SKM-1 treated with dmso at 0.1 percent for 144 hours (cell line): ENCODE data around the gene ADCY5.

ENCODE experiments used
- DNase-seq: peaks from one replicate; lab custom pipeline; 2025; ENCODE audit not compliant: unreplicated experiment; lab: John Stamatoyannopoulos, UW

Gene ADCY5

DNA sequence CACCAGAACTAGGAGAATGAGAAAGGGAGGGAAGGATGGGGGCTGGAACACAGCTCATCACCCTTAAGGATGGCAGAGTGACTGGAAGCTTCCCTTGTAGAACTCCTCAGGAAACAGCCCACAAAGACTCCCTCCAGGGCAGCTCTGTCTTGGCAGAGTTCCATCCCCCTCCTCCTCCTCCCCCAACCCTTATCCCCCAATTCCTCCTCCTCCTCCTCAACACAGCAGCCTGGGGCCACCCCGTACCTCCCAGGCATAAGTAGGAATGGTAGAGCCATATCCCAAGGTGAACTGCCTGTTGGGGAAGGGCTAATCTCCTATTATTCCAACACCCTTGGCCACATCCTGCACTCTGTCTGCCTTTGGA lies 38.8 kb downstream of the ADCY5 start:
- no peak for DNase-seq

DNA sequence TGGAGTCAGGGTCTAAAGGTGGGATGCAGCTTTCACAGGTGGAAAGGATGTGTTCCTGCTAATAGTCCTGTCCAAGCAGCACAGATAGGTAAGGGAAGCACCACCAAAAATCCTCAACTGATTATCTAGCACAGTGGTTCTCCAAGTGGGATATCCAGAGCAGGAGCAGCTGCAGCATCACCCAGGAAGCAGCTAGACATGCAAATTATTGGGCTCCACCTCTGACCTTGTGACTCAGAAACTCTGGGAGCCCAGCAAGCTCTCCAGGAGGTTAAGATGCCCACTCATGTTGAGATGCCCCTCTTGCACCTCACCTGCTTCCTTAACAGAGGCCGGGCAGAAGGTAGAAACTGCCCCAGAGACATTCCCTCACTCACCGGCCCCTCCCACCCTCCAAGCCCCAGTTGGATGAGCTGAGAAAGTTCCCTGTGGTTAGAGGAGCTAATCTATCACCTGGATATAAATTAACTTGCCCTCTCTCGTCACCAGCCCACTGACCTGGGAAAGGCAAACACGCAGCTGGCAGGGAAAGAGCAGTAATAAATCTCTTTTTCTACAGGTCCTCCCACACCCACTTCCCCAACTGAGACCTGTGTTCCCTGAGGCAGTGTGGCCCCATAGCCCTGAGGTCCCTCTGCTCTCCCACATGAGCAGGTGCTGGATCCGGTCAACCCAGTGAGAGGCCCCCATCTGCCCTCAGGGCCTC lies 39.3 kb downstream of the ADCY5 start:
- no peak for DNase-seq

DNA sequence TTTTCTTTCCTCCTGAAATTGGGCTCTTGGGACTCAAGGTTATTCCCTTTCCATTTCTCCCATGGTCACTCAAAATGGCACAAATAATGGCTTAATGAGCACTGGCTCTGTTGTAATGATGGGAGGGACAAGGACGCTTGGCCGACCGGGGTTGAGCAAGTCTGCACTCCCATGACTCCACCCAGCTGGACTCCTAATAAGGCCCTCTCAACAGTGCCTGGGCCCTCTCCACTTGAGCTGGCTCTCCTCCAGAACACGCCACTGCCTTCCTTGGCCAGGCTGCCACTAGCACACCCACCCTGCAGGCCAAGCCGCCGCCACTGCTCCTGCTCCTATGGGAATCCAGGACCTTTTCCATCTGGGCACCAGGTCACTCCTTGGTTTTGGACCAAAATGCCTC lies 42.3 kb downstream of the ADCY5 start:
- DNase-seq = no peak

DNA sequence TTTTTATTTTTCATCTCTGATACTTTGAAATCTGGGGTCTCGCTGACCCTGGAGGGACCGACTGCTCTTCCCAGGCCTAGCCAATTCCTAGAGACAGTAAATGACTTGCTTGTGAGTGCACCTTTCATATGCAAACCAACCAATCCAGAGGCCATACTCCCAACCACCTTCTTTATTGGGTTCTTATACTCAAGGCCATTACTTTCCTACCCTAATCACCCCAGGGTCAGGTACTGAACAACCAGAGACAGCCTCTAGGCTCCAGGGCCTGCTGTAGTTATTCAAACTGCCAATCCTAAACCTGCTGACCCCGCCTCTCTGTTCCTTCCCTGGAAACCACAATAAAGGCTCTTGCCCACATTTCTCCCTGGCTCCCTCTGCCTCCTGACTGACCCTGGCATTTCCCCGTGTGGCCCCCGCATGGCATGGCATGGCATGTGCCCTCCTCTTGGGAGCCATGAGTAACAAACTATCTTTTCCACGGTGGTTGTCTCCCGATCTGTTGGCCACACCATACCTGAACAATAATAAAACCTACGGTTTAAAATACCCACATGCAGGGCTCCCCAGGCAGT lies 42.9 kb downstream of the ADCY5 start:
- no peak for DNase-seq

DNA sequence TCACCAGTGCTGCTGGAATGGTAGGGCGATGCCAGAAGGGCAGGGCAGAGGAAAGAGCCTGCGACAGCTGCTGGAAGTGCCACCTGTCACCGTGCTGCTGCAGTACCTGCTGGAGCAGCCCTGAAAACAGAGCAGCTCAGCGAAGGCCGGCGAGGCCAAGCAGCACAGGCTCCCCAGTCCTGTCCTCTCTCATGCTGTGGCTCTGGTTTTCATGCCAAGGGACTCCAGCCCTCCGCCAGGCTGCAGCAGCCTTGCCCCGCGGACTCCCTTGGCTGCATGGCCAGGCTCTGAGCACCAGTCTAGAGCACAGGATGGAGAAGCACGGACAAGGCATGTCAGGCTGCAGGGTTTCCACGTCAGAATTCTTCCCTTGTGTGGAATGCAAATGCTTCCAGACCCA lies 43.9 kb downstream of the ADCY5 start:
- DNase-seq = no peak

DNA sequence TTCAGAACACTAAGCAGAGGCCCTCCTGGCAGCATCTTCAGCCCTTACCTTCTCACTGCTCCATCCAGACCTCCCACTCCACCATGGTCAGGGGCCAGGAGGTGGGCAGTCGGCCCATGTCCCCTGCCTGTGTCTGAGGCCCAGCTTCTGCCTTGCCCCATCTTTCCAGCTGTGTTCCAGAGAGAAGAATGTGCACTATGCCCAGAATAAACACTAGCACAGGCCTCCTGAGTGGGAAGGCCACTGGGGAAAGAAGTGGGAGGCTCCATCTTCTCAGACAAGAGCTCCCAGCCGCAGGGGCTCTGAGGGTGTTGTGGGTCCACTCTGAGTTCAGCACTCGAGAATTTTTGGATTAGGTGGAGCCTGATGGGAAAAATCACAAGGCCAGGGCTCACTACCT lies 44.5 kb downstream of the ADCY5 start:
- no peak for DNase-seq

DNA sequence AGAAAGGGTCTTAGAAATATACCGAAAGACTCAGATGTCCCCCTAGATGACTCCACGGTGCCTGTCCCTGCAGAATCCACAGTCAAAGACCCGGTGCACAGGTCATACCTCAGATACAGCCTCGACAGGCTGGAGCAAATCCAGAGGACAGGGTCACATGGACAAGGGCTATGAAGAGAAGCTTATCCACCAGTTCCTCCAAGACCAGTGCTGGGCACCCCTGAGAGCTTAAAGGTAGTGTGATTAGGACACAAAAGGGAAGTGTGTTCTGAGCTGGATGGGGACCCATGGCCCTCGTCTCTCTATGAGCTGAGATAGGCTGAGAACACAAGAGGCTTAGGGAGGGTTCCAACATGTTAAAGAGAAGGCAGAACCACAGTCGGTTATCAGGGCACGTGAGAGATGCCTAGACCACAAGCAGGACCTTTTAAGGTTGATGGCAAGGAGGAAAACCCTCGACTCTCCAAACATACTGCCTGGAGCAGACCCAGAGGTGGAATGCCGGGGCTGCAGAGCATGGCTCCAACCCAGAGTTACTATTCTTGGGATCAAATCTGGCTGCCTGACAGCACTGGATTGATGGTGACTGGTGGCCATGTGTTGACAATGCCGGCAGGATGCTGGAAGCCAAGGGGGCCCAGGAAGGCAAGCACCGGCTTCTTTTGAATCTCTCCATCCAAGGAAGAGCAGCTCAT lies 46.9 kb downstream of the ADCY5 start:
- DNase-seq = no peak

DNA sequence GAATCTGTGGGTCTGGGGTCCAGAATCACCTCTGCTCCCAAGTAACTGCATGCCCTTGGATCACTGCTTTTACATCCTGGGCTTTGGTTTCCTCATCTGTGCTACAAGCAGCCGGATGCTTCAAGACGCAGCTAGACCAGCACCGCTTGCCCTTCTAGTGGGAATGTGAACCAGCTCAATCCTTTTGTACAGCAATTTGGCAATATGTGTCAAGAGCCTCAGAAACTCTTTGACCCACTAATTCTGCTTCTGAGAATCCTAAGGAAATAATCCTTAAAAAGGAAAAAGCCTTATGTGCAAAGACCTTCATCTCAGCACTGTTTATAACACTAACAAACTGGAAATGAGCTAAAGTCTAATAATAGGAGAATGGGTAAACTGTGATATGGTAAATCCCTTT lies 48.7 kb downstream of the ADCY5 start:
- DNase-seq = no peak

DNA sequence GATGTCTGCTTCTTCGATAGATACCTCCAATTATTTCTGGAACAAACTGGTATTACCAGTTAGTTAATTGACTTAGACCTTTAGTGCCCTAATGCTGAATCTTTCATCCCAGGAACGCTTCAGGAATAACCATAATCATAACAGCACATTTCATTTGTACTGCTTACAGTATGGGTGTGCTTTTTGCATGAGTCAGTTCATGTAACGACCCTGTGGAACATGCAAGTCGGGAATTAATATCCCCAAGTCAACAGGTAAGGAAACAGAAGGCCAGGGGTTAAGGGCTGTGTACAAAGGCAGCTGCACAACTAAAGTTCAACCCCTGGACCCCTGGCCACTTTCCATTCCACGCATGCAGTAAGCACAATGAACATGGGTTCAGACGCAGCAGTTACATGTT lies 49.2 kb downstream of the ADCY5 start:
- DNase-seq = no peak

DNA sequence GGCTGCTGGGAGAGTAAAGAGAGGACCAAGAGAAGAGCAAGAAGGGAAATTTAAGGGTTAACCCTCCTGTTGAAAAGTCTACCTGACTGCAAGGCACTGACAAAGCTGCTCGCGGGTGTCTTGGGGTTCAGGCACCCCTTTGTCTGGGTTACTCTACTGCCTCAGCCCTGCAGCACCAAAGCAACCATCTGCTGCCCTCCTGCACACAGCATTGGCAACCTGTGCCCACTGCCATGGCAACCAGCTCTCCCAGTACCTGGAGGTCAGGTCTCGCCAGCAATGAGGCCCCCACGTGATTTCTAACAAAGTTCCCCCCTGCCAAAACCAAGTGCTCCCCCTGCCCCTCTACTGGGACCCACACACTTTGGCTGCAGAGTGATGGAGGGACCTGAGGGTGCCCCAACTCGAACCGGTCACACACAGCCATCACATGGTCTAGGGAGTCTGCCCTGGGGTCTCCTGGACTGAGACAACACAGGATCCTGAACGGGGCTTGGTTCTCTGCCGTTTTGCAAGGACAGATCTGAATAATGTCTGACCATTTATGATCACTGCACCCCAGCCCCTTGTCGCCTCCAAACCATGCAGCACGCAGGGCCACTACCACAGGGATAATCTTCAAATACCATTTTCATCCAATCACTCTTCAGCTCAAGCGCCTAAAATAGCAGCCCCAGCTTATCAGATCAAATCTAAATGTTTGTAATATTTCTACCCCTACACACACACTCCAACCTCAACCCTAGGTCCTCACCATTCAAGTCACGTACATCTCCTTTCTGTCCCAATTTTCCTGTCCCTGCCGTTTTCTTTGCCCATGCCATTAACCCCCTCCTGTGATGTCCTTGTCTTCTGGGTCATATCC lies 50.7 kb downstream of the ADCY5 start:
- DNase-seq = no peak

DNA sequence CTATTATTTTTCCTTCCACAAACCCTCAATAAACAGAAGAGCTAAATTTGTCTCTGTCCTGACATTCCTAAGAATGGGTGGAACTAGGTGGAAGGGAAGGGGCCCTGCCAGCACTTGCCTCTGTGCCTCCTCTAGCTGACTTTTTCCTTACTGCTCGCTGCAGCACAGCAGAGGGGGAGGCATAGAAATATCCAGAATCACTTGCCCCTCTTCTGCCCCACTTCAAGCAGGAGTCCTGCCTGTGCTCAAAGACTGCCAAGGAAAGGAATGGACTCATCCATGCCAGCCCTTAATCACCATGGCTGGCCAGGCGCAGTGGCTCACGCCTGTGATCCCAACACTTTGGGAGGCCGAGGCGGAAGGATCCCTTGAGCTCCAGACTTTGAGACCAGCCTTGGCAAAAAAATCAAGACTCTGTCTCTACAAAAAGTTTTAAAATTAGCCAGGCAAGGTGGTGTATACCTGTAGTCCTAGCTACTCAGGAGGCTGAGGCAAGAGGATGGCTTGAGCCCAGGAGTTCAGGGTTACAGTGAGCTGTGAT lies 51.8 kb downstream of the ADCY5 start:
- no peak for DNase-seq

DNA sequence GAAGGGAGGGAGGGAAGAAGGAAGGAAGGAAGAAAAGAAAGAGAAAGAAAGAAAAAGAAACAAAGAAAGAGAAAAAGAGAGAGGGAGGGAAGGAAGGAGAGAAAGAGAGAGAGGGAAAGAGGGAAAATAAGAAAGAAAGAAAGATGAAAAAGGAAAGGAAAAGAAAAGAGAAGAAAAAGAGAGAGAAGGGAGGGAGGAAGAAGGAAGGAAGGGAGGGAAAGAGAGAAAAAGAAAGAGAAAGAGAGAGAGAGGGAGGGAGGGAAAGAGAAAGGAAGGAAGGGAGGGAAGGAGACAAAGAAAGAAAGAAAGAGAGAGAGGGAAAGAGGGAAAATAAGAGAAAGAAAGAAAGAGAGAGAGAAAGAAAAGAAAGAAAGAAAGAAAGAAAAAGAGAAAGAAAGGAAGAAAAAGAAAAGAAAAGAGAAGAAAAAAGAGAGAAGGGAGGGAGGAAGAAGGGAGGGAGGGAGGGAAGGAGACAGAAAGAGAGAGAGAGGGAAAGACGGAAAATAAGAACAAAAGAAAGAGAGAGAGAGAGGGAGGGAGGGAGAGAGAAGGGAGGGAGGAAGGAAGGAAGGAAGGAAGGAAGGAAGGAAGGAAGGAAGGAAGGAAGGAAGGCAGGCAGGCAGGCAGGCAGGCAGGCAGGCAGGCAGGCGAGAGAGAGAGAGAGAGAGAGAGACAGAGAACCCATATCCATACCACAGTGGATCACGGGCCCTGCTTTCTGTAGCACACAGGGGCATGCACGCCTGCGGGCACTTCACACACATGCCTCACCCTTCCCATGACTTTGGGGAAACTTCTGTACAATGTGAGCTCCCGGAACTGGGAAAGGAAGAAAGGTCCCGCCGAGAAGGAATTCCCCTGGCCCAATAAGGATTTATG lies 52.5 kb downstream of the ADCY5 start:
- DNase-seq = no peak

DNA sequence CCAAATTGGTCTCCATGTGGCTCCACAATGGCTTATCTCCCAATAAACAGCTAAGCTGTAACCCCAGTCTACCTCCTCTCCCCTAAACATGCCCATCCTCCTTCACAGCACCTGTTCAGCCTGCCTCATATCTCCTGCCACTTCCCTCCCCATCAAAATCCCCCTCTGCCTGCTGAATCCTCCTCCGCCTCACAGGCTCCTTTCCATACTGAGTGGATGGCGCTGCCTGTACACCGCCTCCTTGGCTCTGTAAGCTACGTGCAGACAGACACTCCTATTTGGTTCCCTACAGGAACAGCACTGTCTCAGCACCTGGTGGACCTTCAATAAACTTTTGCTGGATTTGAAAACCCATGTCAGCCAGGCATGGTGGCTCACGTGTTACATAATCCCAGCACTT lies 53.7 kb downstream of the ADCY5 start:
- no peak for DNase-seq

DNA sequence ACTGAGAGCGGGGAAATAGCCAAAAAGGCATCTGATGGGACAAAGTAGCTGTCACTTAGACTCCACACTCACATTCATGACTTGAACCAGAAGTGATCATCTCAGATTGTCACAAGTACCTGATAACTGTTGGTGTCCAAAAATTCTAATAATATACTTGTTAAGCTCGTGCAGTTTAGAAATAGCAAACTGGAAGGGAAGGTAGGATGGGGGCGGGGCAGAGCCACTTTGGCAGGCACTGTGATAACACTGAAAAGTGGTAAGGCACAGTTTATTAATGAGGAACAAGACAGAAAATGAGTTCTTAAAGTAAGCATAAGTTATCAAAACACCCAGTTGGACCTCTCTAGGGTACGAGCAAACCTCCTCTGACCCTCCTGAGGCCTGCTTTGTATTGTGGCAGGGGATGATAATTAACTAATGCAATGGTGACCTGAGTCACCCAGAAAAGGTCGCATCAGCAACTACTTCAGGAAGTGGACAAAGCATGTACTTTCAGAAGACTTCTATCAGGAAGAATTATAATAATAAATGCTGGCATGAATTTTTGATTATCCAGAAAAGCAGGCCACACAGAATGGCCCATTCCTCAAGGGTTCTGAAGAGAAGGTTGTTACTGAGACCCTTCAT lies 54.4 kb downstream of the ADCY5 start:
- DNase-seq = no peak

DNA sequence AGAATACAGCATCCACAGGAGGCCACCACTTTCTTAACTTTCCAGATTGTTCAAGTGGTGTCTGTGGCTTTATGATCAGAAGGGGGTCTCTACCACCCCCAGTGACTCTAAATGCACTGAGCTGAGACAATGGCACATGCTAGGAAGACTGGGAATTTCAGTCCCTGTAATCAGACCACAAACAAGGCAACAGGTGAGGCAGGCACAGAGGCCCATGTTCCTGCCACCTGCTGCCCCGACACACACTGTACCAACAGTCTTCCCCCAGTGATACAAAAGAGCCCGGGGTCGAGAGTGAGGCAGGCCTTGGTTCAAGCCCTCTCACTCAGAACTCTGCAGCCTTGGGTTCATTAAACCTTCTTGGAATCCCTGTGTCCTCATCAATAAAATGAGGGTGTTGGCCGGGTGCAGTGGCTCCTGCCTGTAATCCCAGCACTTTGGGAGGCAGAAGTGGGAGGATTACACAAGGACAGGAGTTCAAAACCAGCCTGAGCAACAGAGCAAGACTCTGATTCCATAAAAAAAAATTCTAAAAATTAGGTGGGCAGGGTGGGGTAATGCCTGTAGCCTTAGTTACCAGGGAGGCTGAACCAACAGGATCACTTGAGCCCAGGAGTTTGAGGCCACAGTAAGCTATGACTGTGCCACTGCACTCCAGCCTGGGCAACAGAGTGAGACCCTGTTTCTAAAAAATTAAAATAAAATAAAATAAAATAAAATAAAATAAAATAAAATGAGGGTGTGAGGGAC lies 55.8 kb downstream of the ADCY5 start:
- DNase-seq = no peak

DNA sequence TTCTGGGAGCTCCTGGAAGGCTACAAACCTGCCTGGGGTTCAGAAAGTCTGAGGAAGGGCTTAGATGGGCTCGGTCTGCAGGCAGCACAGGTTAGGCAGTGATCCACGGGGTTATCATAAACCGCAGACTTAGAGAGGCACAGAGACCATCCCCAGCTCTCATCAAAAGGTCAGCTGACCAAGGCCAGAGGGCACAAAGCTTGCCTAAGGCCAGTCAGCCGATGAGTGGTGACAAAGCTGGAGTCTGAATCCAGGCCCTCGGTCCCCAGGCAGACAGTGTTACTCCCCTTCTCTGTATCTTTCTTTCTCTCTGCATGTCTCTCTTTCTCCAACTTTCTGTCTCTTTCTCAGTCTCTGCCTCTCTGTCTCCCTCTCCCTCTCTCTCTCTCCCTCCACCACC lies 56.5 kb downstream of the ADCY5 start:
- no peak for DNase-seq

DNA sequence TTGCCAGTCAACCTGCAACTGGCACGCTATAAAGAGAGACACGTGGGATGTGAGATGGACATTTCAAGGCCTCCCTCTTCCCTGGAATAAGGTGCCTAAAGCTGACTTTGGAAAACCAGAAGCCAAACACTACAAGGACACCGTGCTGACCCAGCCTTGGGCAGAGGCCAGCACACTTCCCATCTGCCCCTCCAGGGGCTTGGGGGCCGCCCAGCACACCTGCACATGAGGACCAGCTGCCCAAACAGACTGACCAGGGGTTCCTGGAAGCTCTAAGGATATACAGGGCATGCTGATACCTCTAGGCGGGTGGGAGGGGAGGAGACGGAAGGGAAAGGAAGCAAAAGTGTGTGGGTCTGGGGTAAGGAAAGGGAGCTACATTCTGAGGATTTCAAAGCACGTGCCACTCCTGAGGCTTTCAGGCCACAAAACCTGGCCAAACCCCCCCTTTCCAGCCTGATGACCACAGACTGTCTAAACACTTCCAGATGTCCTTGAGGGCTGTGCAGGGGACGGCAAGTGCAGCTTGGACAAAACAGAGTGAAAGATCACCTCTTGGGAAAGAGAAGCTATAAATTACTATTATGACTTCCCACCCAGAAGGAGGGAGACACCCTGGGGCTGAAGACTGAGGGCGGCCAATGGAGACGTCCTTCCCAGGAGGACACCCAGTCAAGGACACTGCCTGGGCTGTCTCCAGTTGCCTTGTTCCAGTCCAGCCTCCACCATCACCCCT lies 57.9 kb downstream of the ADCY5 start:
- no peak for DNase-seq

DNA sequence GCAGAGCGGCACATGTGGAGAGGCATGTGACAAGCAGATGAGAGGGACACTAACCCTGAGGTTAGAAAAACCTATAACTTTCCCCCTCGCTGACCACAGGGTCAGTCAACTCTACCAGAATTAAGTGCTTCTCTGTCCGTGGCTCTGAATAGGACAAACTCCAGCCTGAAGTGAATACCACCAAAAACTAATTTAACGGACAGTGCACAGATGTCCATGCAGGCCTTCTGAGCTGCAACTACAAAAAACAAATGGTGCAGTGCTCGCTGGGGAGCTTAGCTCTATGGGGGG lies 59.3 kb downstream of the ADCY5 start:
- no peak for DNase-seq
